H1 (cell line): Measurements from ENCODE around the gene ELAVL2.
"Not testable (repeated sequence)": the region's sequence is repeated elsewhere in the genome, so short reads cannot be mapped to it uniquely, and the experiment has no call there.

Experiments
- GABPA ChIP-seq: IDR thresholded peaks from 2 replicates; pipeline ENCODE4 v1.6.1; 2011; ENCODE audit warnings: mild to moderate bottlenecking, low read length, moderate library complexity, borderline replicate concordance; ENCODE audit not compliant: insufficient read depth
- POU5F1 ChIP-seq: IDR thresholded peaks from 2 replicates; pipeline ENCODE4 v1.6.1; 2011; ENCODE audit warnings: low read depth, mild to moderate bottlenecking, low read length, moderate library complexity
- SIN3A ChIP-seq, 2 experiments: IDR thresholded peaks in 1 of 2; conservative IDR thresholded peaks in 1 of 2; 2 replicates each; pipeline ENCODE4 v1.6.1; 2011 to 2012; ENCODE audit warnings: low read length in 2 of 2, improper control_type of control experiment in 1 of 2, low read depth in 1 of 2, mild to moderate bottlenecking in 1 of 2
- TF ChIP-seq, protein P1 (sequence below), 3 experiments: IDR thresholded peaks; 1 replicate in 2 of 3; 2 replicates in 1 of 3; pipeline versions ENCODE4 v1.5.1 to v1.6.1; 2011; ENCODE audit warnings: low read length in 3 of 3, mild to moderate bottlenecking in 3 of 3, inconsistent platforms in 2 of 3, low read depth in 1 of 3, moderate library complexity in 1 of 3; ENCODE audit not compliant: insufficient read depth in 1 of 3; ENCODE audit errors: control extremely low read depth in 1 of 3

DNA sequence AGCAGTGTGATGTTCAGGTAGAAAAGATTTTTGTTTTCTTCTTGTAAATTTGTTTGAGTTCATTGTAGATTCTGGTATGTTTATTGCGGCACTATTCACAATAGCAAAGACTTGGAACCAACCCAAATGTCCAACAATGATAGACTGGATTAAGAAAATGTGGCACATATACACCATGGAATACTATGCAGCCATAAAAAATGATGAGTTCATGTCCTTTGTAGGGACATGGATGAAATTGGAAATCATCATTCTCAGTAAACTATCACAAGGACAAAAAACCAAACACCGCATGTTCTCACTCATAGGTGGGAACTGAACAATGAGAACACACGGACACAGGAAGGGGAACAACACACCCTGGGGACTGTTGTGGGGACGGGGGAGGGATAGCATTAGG lies 103.0 kb downstream of the ELAVL2 start:
- TF ChIP-seq SIN3A (conservative IDR thresholded peaks at IDR 0.05 in 1 of 2, IDR thresholded peaks at IDR 0.05 in 1 of 2; ENCODE audit: low read depth in 1 of 2, low read length in 2 of 2); POU5F1; GABPA: not testable (repeated sequence)
- TF ChIP-seq, protein P1, sequence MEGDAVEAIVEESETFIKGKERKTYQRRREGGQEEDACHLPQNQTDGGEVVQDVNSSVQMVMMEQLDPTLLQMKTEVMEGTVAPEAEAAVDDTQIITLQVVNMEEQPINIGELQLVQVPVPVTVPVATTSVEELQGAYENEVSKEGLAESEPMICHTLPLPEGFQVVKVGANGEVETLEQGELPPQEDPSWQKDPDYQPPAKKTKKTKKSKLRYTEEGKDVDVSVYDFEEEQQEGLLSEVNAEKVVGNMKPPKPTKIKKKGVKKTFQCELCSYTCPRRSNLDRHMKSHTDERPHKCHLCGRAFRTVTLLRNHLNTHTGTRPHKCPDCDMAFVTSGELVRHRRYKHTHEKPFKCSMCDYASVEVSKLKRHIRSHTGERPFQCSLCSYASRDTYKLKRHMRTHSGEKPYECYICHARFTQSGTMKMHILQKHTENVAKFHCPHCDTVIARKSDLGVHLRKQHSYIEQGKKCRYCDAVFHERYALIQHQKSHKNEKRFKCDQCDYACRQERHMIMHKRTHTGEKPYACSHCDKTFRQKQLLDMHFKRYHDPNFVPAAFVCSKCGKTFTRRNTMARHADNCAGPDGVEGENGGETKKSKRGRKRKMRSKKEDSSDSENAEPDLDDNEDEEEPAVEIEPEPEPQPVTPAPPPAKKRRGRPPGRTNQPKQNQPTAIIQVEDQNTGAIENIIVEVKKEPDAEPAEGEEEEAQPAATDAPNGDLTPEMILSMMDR (IDR thresholded peaks at IDR 0.05; ENCODE audit: control extremely low read depth in 1 of 3, insufficient read depth in 1 of 3, low read depth in 1 of 3, low read length in 3 of 3), result not testable (repeated sequence)
